Activated CD8-positive, alpha-beta memory T cell treated with anti-CD3 and anti-CD28 coated beads, Interleukin-2, amount 50 U/mL, for 48 hours (primary cell): ENCODE data around the gene LHFPL6.
"Not testable (repeated sequence)": the region's sequence is repeated elsewhere in the genome, so short reads cannot be mapped to it uniquely, and the experiment has no call there.

Source experiments
- DNase-seq: peaks from one replicate; pipeline ENCODE4 v3.0.0-alpha.2; 2020

Gene LHFPL6

DNA sequence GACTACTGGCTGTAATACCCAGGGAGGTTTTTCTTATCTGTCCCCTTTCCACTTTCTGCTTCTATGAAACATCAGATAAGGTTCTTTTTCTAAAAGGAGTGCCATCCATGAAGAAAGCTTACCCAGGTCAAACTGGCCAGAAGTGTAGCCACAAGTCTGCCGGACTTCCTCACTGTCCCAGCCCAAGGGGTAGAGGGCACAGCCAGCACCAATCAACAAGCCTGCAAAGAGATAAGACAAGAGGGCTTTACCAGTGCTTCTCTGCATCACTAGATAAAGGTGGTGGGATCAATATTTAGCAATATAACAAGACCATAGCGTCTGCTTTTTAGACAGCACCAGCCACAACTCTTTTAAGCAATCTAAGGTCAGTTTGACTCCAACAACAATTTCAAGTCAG lies 224.7 kb downstream of the LHFPL6 start:
- no peak for DNase-seq

DNA sequence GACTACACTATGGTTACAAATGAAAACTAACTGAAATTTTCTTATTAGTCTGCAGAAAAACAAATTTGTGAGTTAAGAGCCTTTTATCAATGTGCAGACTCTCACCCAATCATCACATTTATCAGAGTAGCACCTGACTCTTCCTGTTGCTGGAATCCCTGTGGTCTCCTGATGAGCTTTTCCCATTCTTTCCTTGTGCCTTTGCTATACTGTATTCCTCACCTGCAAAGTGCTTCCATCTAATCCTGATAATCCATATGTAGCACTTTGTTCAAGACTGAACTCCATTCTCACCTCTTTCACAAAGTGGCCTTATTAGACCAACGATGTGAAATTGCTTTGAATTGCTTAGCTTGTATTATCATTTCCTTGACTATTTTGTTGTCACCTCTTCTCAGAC lies 225.3 kb downstream of the LHFPL6 start:
- no peak for DNase-seq

DNA sequence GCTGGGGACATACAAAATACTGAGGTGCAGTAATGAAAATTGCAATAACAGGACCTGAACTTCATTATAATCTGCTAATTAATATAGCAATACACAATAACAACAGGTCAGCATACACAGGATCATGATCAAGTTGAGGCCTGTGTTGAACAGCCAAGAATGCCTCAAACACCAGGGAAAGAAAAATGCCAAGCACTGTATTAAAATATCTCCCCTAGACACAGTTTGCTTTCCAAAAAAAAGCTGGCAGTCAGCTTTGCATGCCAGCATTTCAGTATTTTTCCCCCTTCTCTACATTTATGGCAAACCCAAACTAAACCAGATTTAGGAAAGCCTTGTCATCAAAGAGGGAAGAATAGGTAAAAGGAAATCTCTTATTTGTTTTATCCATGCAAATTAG lies 226.9 kb downstream of the LHFPL6 start:
- DNase-seq: no peak

- DNase-seq: no peak
Measured at GRCh38 chr13:39375601-39376000, 227.4 kb downstream of the LHFPL6 start.

DNA sequence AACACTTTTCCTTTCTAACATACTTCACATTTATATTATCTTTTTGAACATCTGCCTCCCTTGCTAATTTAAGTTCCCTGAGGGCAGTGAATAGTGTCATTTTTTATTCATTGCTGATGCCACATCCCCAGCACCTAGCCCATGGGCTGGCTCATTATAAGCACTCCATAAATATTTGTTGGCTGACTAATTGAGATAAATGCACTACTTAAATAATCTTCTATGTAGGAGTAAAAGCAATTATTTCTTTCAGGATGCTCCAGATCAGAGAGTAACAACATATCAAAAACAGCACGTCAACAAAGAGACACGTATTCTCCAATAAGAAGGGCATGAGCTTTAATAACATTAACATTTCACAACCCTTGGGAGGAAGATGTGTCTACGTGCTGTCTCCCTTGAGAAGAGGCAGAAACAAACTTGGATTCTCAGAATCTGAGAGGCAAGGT lies 228.2 kb downstream of the LHFPL6 start:
- DNase-seq: no peak

DNA sequence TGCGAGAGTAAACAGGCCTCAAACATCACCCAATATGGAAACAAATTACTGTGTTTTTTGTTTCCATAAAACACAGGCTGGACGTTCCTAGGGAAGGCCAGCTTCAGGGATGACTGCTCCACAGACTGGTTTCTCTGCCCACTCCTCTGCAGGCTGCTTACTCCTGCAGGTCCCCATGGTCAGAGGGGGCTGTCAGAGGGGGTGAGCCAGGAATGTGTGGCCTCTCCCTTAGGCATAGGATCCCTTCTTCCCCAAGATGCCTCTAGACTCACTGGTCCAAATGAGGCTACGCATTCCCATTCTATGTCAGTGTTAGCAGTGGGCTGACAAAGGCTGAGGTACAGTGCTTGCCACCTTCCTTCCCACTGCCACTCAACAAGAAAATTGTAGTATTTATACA lies 229.8 kb downstream of the LHFPL6 start:
- DNase-seq: no peak

GRCh38 chr13:39371706-39372105 lies 231.3 kb downstream of the LHFPL6 start:
- no peak for DNase-seq

GRCh38 chr13:39370554-39370953 lies 232.4 kb downstream of the LHFPL6 start:
- no peak for DNase-seq

DNA sequence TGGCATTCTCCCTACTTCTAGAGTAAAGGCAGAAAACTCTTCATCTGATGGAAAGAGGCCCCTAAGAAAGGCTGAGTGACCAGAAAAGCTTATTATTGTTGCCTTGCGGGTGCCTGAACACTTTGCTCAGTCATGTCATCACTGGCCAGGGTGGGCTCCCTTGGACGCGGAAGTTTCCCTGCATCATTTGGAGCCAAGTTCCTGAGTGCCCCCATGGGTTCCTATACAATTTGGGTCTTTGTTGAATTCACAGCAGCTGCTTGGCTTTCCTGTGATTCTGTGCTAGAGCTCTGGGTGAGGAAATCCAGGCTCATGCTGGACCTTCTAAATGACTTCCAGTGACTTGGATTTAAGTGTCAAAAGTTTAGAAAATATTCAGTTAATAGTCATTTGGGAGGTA lies 232.9 kb downstream of the LHFPL6 start:
- no peak for DNase-seq

DNA sequence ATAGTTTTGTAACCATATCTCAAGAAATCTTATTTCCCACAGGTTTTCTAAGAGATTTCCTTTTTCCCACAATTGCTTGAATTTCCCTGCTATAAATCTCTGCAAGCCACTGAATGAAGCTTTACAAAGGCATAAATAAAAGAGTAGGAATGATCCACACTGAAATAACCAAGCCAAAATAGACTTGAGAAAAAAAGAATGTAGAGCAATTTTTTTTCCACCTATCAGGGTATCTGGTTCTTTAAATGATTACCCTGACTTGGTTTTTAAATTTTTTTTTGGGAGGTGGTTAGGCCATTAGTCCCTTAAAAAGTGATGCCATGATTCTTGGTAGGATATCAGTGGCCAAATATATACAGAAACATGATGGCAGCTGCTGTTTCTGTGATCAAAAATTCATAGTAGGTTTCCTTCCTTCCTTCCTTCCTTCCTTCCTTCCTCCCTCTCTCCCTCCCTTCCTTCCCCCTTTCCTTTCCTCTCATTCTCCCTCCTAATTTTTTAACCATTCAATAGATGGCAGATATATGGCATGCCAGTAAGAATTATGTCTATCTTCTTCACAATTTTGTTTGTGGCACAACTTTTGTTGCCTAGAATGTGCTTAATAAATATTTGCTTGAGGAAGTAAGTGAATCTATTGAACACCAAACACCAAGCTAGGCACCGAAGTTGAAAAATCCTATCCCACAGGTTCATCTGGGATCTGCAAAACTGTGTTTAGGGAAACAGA lies 233.7 kb downstream of the LHFPL6 start:
- no peak for DNase-seq

DNA sequence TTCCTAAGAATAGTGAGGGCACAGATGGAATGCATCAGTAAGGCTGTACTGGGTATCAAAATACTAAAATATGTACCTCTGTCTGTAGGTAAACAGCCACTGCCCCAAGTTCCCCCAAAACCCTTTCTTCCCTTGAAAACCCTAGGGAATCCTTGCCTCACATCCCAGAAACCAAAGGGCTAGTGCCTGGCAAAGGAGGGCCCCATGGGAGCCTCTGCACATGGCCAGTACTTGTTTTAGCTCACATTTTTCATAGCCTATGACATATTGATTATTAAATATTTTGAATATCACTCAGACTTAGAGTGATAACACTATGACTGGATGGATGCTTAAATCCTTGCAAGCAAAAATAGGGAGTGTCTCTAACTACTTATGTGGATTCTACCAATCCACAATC lies 237.1 kb downstream of the LHFPL6 start:
- no peak for DNase-seq

DNA sequence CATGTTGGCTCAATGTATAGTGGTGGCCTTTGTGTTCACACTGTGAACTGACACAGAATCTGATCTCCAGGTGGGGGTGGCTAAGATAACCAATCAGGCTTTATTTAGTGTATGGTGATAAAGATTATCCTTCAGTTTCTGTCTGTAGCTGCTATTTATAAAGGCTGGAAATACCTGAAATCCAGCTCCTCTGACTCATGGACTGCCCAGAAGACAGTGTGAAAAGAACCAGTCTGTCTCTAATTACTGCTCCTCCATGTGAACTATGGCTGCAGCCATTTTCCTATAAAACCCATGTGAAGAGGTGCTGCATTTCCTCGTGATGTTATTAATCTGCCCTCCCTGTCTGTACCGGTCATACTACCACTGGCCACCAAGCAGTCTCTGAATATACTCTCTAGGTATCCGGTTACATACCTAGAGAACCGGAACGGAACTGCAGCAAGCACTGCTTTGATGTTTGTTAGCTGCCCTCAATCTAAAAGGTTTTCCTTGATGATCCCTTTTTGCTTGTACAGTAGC lies 238.0 kb downstream of the LHFPL6 start:
- DNase-seq: no peak

GRCh38 chr13:39363382-39363772 lies 239.6 kb downstream of the LHFPL6 start:
- DNase-seq: no peak

DNA sequence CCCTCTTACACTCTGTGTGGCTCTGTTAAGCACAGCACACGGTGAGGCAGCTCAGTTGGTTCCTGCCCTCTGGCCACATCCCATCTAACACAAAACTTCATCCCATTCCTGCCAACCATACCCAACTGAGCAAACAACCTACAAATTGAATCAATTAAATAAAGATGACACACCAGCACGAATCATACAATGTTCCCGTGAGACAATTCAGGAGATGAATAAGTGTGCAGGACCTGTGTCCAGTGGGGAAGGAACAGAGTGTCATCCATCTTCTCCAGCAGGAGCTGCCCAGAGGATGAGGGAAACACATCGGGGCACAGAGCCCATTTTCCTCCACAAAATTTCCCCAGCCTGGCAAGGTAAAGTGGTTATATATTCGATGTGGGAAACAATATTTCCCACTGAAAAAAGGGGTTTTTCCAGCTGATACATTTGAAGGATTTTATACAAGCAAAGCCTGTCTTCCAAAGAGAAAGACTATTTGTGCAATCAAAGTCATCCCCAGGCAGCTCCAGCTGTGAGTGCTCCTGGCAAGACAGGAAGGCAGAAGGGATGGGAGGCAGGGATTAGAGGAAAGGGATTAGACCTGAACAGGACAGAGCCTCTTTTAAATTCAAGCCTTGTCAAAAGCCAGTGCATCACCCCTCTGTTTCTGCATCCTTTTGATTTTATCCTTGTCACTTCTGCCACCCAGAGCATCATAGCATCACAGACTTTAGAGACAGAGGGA lies 240.2 kb downstream of the LHFPL6 start:
- no peak for DNase-seq

DNA sequence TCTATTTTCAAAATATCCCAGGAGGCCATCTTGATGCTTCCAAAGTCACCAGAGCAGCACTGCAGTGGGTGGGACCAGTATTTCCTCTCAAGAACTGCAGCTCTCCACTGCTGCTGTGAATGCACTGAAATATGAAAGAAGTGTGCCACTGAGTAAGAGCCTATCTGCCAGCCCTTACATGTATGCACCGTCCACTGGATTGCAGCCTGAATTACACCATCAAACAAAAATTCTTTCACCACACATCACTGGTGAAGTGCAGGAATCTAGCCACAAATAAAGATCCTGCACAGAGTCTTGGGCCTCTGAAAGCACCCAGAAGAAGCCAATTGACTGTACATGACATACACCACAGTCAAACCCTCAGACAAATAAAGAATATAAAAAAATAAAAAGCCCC lies 249.0 kb downstream of the LHFPL6 start:
- DNase-seq: no peak

DNA sequence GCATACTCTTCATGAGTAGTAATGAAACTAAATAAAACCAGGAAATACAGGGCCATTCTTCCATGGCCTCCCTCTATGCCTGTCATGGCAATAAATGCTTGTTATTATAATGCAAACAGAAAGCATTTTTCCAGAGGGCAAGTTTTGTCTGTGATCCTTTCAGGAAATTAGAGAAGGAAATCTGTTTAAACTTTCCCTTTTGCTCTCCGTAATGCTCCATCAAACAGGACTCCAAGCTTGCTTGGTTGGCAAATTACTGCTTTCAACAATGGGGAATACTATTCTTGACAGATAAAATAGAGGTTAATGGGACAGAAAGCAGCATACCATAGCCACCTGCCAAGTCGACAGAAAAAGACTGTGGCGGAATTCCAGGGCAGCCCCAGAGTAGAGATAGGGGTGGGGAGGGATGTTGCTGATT lies 252.5 kb downstream of the LHFPL6 start:
- DNase-seq: no peak

DNA sequence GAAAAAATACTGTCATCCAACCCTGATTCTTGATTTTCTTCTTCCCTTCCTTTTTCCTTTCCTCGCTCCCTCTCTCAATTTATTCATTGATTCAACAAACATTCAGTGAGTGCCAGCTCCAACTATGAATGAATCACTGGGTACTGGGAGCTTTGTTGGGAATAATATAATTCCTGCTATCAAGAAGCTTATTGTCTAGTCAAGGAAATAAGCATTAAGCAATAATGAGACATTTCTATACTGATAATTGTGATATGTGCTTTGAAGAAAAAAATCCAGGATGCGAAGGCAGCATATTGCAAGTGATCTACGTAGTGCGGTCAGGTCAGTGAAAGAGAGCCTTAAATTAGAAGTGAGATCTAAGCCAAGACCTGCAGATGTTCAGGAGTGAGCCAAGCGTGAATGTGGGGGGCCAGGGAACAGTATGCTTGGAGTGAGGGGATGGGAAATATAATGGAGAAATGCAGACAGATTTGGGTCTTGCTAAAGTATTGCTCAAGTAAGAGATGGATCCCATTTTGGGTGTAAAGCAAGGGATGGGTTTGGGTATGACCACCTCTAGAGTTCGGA lies 253.5 kb downstream of the LHFPL6 start:
- DNase-seq: no peak

DNA sequence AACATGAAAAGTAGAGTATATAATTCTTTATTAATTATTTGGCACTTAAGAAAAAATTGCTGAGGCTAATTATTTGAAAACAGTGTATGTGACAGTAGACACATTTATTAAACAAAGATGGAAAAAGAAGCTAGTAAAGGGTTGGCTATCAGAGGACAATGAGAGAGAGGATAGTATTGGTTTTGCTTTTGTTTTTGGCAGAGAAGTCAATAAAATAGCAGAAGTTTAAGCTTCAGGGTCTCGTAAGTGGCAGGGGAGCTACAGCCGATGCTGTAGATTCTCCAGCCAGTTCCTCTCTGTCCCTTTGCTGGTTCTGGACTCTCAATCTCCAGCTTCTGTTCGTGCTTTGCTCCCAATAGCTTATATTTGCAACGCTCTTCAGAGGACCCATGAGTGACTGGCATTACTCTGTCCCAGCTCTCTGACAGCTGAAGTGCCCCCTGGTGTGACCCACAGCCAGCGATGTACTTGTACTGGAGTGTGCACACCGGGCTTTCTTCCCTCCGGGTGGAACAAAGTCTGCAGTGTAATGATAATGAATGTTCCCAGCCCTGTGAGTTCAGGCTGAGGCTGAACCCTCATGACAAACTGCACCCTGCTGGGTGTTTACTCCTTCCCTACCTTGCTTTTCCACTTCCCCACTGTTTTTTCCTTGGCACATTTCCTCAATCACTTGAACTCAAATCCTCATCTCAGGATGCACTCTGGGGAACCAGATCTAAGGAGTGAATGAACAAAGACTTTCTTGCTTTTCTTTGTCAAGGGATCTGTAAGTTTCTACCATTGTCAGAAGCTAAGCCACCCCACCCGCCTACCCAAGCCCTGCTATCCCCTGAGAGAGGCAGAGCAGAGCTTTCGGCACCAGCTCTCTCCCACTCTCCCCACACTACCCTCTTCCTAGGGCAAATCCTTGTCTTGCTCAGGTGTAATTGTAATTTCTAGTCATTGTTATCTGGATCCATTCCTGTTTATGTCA lies 254.8 kb downstream of the LHFPL6 start:
- no peak for DNase-seq

- DNase-seq: no peak
Measured at GRCh38 chr13:39345982-39346381, 257.0 kb downstream of the LHFPL6 start.

GRCh38 chr13:39341251-39341650 lies 261.7 kb downstream of the LHFPL6 start:
- DNase-seq: no peak

GRCh38 chr13:39338114-39338513 lies 264.9 kb downstream of the LHFPL6 start:
- DNase-seq: not testable (repeated sequence)

DNA sequence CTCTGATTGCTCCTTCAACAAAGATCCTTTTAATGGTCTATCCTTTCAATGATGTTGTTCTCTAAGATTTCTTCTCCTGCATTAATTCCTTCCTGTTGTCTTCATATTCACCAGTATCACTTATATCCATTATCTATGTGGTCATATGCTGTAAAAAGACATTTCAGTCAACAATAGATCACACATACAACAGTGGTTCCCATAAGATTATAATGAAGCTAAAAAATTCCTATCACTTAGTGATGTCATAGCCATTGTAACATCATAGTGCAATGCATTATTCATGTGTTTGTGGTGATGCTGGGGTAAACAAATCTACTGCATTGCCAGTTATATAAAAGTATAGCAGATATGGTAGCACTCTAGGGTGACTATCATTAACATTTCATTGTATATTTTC lies 266.1 kb downstream of the LHFPL6 start:
- DNase-seq: no peak

- DNase-seq: no peak
Measured at GRCh38 chr13:39336207-39336606, 266.8 kb downstream of the LHFPL6 start.
